GM12872 (cell line): ENCODE data around the gene SLC38A9.

Experiments
- CTCF ChIP-seq: IDR thresholded peaks from 3 replicates; pipeline ENCODE4 v1.5.1; 2011; ENCODE audit warnings: low read depth, mild to moderate bottlenecking, low read length, moderate library complexity; ENCODE audit not compliant: insufficient read depth

SLC38A9 gene

GRCh38 chr5:55742778-55743177 is 30.7 kb upstream of the SLC38A9 start:
- no peak for TF ChIP-seq CTCF

GRCh38 chr5:55737793-55738192 is 25.7 kb upstream of the SLC38A9 start, which contains the start of gene DDX4:
Gene DDX4 (plus strand): TSS chr5:55738061. CDS start chr5:55738964, 903 bp downstream.
- TF ChIP-seq CTCF = no peak

GRCh38 chr5:55734658-55735057 is 22.5 kb upstream of the SLC38A9 start:
- no peak for TF ChIP-seq CTCF

GRCh38 chr5:55732585-55732984 is 20.5 kb upstream of the SLC38A9 start:
- TF ChIP-seq CTCF = no peak

- no peak for TF ChIP-seq CTCF
Observed at GRCh38 chr5:55731848-55732247, 19.7 kb upstream of the SLC38A9 start.

GRCh38 chr5:55724281-55724680 is 12.2 kb upstream of the SLC38A9 start:
- TF ChIP-seq CTCF = no peak

GRCh38 chr5:55720188-55720703 is 8.1 kb upstream of the SLC38A9 start:
- TF ChIP-seq CTCF = no peak

GRCh38 chr5:55715519-55716078 is 3.5 kb upstream of the SLC38A9 start:
- no peak for TF ChIP-seq CTCF
